Lung (tissue), 12 donors: Measurements from ENCODE around the gene NKG7. TPM values are rescaled to one million over a fixed set of nuclear protein-coding genes. Genes with fewer than 3 reads are reported as not detected.

ENCODE experiments used
- ATAC-seq: fragments of 200-7000 bp; cut with Tn5 transposase; one replicate; pipeline ENCODE4 v1.9.1; 2020; ENCODE audit warnings: moderate number of reproducible peaks; ENCODE audit not compliant: insufficient read depth, low FRiP score
- DNase-seq, 3 donors: peaks; one replicate each; pipeline ENCODE4 v3.0.0-alpha.2; 2013 to 2017
- H3K27ac ChIP-seq, 2 donors: one replicate each; pipeline ENCODE4 v1.5.1; 2013; ENCODE audit warnings: mild to moderate bottlenecking in 2 of 2, moderate library complexity in 2 of 2, control low read depth in 1 of 2, inconsistent platforms in 1 of 2, low read depth in 1 of 2, low read length in 1 of 2
- H3K27me3 ChIP-seq, 3 donors: one replicate each; pipeline ENCODE4 v1.5.1; 2013; ENCODE audit warnings: low read length in 2 of 3; ENCODE audit not compliant: control insufficient read depth in 3 of 3, insufficient read depth in 3 of 3
- H3K36me3 ChIP-seq, 4 donors: one replicate each; pipeline ENCODE4 v1.5.1; 2013; ENCODE audit warnings: low read length in 4 of 4, mild to moderate bottlenecking in 1 of 4, moderate library complexity in 1 of 4; ENCODE audit not compliant: control insufficient read depth in 4 of 4, insufficient read depth in 4 of 4
- H3K4me1 ChIP-seq, 5 donors: one replicate each; pipeline ENCODE4 v1.5.1; 2013; ENCODE audit warnings: low read length in 5 of 5, mild to moderate bottlenecking in 2 of 5, moderate library complexity in 1 of 5; ENCODE audit not compliant: control insufficient read depth in 5 of 5, insufficient read depth in 5 of 5
- H3K4me3 ChIP-seq: one replicate; pipeline ENCODE4 v1.5.1; 2013; ENCODE audit warnings: mild to moderate bottlenecking, control low read depth, moderate library complexity
- H3K9ac ChIP-seq, 2 donors: one replicate each; pipeline ENCODE4 v1.5.1; 2013; ENCODE audit warnings: low read length in 2 of 2, control low read depth in 1 of 2; ENCODE audit not compliant: insufficient read depth in 1 of 2
- H3K9me3 ChIP-seq, 4 donors: one replicate each; pipeline ENCODE4 v1.5.1; 2013; ENCODE audit warnings: low read length in 3 of 4, mild to moderate bottlenecking in 1 of 4, moderate library complexity in 1 of 4; ENCODE audit not compliant: control insufficient read depth in 4 of 4, insufficient read depth in 3 of 4
- CTCF ChIP-seq: IDR thresholded peaks from 2 replicates; pipeline ENCODE4 v1.5.1; 2012; ENCODE audit warnings: mild to moderate bottlenecking; ENCODE audit errors: control extremely low read depth, extremely low read depth
- WGBS, 2 donors: extraction: QIAGEN DNeasy Blood & Tissue Kit; methylation state at CpG; one replicate each; pipeline ENCODE4 v1.1.7; 2013; 5-methylcytosine and 5-hydroxymethylcytosine counted together
- polyA plus RNA-seq, 2 donors: library from polyadenylated mRNA; stranded (reverse); fragments of 200-250 nt; gene quantifications; one replicate each; pipeline ENCODE4 v1.2.1, GENCODE V29; 2013
- total RNA-seq, 2 donors: library from RNA; depleted of rRNA in 1 of 2; stranded (reverse); fragments of >200 nt in 1 of 2; gene quantifications; one replicate each; pipeline ENCODE4 v1.2.1, GENCODE V29; 2014 to 2021
- donor health status: control.
- donor health status: control.
- donor health status: Bipolar disorder and iron deficiency.
- donor health status: healthy.
- donor health status: DM: yes; HTN: yes; CAD: no.

Gene NKG7
- total and polyA plus RNA-seq, 4 donors: 12.7 to 328 (median 14.8) TPM

- Histone ChIP-seq H3K27me3 (no peaks in the 10 kb centered on the region), H3K27ac (no peak overlapping the region), H3K4me1 (peaks cover 0 to 4% (median 0%) of the 10 kb centered on the region in 5 donors), H3K9me3 (no peaks in the 10 kb centered on the region), H3K9ac (no peak overlapping the region), H3K4me3 (no peak overlapping the region), H3K36me3 (no peaks in the 10 kb centered on the region)
- 94 to 97% methylated on average over 4 of the region's 4 CpGs for WGBS, 2 donors
- ATAC-seq (no peak), DNase-seq (no peak)
- no peak for TF ChIP-seq CTCF
These were observed 13.2 kb downstream of the NKG7 start for GRCh38 chr19:51359294-51359693.

GRCh38 chr19:51357952-51358351 is 14.5 kb downstream of the NKG7 start:
- no peak for TF ChIP-seq CTCF
- no peak overlapping the region for H3K4me3 ChIP-seq
- H3K4me1 ChIP-seq: peaks cover 0 to 6% (median 0%) of the 10 kb centered on the region in 5 donors
- 90 to 91% methylated on average over 7 of the region's 7 CpGs for WGBS, 2 donors
- H3K27ac ChIP-seq: no peak overlapping the region
- no peaks in the 10 kb centered on the region for H3K27me3 ChIP-seq
- no peaks in the 10 kb centered on the region for H3K9me3 ChIP-seq
- no peak overlapping the region for H3K9ac ChIP-seq
- ATAC-seq (no peak), DNase-seq (no peak)
- peaks cover 0 to 2% (median 0%) of the 10 kb centered on the region in 4 donors for H3K36me3 ChIP-seq

- Histone ChIP-seq H3K4me1 (peaks cover 0 to 6% (median 0%) of the 10 kb centered on the region in 5 donors), H3K9me3 (no peaks in the 10 kb centered on the region), H3K9ac (no peak overlapping the region), H3K27ac (no peak overlapping the region), H3K4me3 (no peak overlapping the region), H3K36me3 (peaks cover 0 to 14% (median 7%) of the 10 kb centered on the region in 4 donors), H3K27me3 (no peaks in the 10 kb centered on the region)
- ATAC-seq: no peak
- no peak for DNase-seq
- WGBS, 2 donors: 97 to 98% methylated on average over 10 of the region's 10 CpGs
- TF ChIP-seq CTCF: no peak
These were observed 16.2 kb downstream of the NKG7 start for GRCh38 chr19:51356159-51356801.
